Upper lobe of left lung (tissue), 4 donors: ENCODE data around the gene SMIM44.

Source experiments
- EP300 ChIP-seq, 4 donors: sonication (generic); formaldehyde crosslinking; IDR thresholded peaks; one replicate each; pipeline ENCODE4 v1.5.1; 2017; ENCODE audit warnings: antibody characterized with exemption in 4 of 4, control low read depth in 2 of 4
- POLR2A ChIP-seq, 4 donors: fragments of 450-650 bp; IDR thresholded peaks; one replicate each; pipeline ENCODE4 v1.5.1; 2016 to 2017; ENCODE audit warnings: antibody characterized with exemption in 4 of 4, mild to moderate bottlenecking in 2 of 4
- TF ChIP-seq, protein P1 (sequence below), 6 experiments: fragments of 450-650 bp in 4 of 6; fragments of 200-600 bp in 2 of 6; sonication (generic) in 2 of 6; IDR thresholded peaks; one replicate each; pipeline ENCODE4 v1.5.1; 2016 to 2019; ENCODE audit warnings: antibody characterized with exemption in 6 of 6

DNA sequence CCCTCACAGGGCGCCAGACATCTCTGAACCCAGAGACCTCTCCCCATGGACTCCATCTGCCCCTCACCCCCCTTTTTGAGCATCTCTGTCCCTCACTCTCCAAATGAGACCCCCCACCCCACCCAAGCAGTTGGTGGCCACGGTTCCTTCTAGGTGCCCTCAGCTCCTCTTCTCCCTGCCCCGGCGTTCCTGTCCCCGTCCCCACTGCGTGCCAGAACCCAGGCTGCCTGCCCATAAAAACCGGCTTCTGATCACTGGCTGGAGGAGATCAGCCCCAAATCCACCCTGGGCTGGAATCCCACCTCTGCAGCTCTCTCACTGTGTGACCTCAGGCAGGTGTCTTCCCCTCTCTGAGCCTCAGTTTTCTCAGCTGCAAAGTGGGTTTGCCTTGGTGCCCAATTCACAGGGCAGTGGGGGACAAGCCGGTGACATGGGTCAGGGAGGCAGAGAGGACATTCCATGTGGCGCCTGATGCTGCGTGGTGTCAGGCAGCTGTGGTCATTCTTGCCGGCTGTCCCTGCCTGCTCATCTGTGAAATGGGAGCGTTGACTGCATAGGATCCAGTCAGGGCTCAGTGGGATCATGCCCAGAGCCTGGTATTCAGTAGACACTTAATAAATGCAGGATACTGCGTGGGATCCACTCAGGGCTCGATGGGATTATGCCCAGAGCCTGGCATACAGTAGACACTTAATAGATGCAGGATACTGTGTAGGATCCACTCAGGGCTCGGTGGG, 28.4 kb downstream of the SMIM44 start:
- TF ChIP-seq, protein P1, sequence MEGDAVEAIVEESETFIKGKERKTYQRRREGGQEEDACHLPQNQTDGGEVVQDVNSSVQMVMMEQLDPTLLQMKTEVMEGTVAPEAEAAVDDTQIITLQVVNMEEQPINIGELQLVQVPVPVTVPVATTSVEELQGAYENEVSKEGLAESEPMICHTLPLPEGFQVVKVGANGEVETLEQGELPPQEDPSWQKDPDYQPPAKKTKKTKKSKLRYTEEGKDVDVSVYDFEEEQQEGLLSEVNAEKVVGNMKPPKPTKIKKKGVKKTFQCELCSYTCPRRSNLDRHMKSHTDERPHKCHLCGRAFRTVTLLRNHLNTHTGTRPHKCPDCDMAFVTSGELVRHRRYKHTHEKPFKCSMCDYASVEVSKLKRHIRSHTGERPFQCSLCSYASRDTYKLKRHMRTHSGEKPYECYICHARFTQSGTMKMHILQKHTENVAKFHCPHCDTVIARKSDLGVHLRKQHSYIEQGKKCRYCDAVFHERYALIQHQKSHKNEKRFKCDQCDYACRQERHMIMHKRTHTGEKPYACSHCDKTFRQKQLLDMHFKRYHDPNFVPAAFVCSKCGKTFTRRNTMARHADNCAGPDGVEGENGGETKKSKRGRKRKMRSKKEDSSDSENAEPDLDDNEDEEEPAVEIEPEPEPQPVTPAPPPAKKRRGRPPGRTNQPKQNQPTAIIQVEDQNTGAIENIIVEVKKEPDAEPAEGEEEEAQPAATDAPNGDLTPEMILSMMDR (IDR thresholded peaks at IDR 0.05): no peak
- TF ChIP-seq EP300 (IDR thresholded peaks at IDR 0.05): no peak
- TF ChIP-seq POLR2A (IDR thresholded peaks at IDR 0.05): no peak
